HG03469 (cell line): Measurements from ENCODE around the gene DIP2A.

ENCODE experiments used
- ATAC-seq: cut with Tn5 transposase; IDR thresholded peaks from one replicate; pipeline ENCODE4 v1.9.1; 2021; ENCODE audit warnings: mild to moderate bottlenecking, moderate library complexity, moderate number of reproducible peaks; ENCODE audit not compliant: unreplicated experiment

DIP2A gene

DNA sequence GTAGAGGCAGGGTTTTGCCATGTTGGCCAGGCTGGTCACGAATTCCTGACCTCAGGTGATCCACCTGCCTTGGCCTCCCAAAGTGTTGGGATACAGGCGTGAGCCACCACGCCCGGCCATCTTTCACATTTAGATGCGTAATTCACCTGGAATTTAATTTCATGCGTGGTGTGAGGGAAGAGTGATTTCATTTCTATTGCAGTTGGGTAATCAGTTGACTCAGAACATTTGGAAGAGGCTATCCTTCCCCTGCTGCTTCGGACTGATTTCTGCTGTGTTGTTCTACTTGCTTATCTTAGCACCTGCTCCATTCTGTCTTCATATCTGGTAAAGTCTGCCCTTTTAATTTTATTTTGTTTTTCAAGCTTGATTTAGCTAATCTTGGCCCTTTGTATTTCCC is 19.1 kb downstream of the DIP2A start:
- ATAC-seq = no peak

DNA sequence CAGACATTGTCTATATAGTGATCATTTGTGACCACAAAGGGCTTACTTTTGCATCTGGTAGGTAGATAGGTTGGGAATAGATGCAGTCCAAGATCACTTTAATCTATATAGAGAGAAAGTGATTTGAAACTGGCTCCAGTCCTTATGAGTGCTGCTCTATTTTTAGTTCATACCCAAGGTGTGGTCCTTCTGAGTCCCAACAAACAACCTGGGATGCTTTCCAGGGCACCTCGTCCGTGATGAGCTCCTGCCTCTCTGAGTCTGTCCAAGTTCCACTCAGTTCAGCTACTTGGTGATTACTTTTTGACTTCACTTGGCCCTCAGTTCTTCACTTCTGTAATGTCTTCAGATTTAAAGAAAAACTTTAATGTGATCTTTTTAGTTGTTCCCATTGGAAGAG is 20.2 kb downstream of the DIP2A start:
- no peak for ATAC-seq

DNA sequence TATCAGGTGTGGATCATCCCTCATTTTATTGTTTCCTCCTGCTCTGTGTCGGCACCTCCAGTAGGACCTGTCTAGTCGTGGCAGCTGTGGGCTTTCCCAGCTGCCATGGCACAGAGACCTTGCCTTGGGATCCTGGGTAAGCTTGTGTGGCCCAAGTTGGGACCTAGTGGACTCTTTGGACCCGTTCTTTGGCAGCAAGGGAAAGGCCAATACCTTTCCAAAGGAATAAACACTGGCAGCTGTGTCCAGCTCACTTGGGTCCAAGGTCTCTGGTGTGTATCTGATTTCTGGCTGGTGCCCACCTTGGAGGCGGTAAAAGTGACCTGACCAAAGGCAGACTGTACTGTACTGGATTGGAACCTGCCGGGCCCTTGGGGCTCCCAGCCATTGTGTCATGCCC is 21.8 kb downstream of the DIP2A start:
- ATAC-seq = no peak

DNA sequence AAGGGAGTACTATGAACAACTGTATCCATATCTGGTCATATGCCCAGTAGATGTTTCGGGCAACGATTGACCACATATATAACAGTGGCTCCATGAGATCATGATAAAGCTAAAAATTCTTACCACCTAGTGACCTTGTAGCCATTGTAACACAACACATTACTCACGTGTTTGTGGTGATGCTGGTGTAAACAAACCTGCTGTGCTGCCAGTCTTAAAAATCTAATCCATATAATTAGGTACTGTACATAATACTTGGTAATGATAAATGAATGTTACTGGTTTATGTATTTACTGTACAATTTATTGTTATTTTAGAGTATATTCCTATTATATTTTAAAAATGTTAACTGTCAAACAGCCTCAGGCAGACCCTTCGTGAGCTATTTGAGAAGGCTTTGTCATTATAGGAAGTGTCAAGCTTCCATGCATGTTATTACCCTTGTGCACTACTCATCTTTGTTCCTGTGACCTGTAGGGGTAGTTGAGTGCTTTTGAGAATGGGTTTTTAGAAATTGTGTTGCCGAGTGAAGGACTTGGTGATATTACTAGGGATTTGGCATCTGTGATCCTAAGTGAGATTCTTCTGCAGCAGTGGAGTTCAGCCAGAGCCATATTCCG is 23.6 kb downstream of the DIP2A start:
- ATAC-seq = no peak

DNA sequence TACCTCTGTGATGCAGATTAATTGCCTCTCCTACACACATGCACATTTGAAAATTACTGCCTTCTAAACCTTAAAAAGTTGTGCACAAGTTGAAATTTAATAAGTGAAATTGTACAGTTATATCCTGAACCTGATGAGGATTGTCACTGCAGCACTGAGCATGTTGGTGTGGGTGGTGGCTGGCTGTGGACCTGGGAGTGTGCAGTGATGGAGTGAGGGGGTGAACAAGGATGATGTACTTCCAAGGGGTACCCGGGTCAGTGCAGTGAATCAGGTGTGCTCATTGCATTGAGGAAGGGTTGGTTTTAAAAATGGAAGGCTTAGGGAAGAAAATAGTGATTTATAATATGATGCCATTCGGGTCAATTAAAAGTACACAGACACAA is 24.1 kb downstream of the DIP2A start:
- ATAC-seq = no peak

DNA sequence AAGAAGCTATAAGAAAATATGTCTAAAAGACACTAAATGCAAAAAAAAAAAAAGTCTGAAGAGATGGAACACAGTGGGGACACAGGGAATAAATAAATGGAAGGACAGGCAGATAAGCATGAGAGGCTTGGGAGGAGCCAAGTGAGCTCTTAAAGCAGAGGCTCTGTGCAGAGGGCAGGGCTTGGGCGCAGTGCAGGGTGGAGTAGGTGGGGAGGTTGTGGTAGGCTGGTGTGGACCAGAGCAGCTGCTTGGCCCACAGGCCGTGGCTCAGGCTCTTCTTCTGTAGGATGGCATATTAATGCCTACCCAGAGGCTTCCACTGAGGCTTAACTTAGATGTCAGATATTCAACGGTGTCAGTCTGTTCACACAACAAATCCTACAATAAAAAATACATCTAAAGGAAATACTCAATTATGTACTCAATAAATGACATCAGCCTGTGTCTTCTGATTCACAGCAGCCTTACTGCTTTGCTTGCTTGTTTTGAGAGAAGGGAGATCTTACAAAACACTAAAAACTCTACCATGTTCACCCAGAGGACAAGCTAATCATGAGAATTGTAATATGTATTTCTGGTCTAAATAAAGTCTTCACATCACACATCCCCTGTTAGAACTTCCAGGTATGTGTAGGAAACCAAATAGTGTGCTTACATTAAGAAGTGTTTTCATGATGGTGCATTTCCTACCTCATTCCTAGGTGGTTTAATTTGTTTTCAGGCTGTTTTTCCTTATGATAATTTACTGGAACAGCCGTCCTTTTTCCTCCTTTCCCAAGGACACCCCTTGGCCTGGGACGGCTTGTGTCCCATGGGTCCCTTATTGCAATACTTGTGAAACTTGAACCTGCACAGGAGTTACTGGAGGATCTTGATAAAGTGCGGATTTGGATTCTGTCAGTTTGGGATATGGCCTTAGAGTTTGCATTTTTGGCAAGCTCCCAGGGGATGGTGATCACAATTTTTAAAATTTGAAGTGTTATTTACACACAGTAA is 24.9 kb downstream of the DIP2A start:
- no peak for ATAC-seq

DNA sequence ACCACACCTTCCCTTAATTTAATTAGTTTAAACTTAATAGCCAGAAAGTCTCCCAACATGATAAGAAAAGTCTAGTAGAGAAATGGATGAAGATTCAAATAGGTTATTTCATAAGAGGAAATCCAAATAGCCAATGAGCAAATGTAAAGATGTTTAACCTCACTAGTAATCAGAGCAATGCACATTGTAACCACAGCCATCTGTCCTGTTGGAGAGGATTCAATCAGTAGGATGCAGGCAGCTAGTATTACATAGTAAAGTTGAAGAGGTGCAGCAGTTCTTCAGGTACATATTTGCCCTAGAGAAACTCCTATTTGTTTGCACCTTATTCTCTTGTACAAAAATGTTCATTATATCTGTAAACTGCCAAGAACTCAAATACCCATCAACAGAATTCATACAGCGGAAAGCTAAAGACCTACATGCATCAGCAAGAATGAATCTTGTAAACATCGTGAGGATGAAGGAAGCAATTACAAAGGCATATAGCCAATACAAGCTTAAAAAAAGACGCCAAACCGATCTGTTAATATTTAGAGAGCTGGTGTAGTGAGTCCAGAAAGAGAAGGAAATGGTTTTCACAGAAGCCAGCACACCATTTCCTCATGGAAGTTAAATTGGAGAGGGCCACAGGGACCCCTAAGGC is 27.9 kb downstream of the DIP2A start:
- ATAC-seq = no peak

DNA sequence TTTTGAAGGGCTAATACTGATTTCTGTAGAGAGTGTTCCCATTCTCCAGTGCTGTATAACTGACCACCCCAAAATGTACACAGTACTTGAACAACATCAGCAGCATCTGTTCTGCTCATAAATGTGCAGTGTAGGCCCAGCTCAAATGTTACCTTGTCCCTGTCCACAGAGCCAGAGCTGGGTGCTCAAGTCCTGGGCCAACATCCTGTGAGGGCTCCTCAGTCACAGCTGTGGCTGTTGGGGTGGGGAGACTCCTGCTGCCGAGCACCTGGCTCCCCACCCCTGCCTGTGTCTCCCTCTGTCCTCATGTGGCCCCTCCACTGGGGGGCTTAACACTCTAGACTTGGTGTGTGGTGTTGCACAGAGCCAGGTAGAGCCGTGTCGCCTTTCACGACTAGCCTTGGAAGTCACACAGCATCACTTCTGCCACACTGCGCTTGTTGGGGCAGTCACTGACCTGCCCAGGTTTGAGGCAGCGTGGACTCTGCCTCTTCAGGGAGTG is 30.5 kb downstream of the DIP2A start:
- ATAC-seq = no peak

DNA sequence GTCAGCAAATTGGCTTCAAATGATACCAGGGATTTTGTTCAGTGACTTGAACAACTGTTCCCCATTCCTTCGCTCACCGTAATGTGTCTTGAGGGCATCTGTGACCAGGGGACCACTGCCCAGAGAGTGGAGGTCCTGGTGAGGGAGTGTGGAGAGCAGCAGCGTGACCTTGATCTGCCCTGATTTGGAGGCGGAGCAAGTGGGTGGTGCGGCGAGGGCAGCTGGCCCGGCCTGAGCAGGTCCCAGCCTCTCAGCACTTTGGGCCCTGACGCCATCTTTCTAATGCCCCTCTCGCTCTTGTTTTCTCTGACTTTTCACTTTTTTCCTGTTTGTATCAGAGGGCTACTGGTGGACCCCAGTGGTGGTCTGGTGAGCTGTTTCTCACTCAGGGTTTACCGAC is 31.1 kb downstream of the DIP2A start:
- no peak for ATAC-seq

DNA sequence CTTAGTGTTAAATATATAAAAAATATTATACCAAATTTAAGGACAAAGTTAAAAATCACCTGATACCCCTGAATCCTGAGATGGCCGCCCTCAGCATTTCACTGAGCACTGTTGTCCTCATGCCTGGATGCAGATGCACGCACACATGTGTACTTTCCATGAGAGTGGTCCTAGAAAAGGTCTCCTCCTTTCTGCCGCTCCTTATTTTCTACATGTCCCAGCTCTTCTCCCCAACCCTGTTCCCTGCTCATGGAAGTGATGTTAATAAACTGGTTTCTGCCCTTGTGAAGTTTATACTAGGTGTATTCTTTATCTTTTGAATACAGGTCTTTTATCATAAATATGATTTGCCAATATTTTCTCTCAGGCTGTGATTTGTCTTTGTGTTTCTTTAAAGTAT is 32.9 kb downstream of the DIP2A start:
- ATAC-seq = no peak

DNA sequence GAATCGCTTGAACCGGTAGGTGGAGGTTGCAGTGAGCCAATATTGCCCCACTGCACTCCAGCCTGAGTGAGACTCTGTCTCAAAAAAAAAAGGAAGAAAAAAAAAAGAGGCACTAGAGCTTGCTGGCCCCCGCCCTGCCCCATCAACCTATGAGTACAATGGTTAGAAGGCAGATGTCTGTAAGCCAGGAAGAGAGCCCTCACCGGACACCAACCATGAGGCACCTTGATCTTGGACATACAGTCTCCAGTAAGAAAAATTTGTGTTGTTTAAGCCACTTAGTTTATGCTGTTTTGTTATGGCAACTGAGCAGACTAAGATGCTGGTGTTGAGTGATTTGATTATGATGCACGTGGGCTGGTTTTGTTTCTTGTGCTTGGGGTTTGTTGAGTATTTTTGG is 34.2 kb downstream of the DIP2A start:
- ATAC-seq = no peak

DNA sequence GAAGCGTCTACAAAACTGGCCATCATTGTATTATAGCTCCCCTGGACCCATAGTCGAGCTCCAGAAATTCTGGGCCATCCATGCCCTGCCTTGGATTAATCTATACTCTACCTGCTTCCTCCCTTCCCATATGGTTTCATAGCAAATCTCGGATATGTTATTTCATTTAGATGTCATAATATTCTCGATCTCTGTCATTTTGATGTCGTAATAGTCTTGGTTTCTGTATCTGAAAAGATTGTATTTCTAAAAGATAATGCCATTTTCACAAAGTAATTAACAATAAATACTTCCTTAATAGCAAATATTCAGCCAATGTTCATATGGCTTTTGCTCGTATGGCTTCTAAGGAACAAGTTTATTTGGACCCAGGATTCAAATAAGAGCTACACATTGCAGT is 35.1 kb downstream of the DIP2A start:
- ATAC-seq = no peak

DNA sequence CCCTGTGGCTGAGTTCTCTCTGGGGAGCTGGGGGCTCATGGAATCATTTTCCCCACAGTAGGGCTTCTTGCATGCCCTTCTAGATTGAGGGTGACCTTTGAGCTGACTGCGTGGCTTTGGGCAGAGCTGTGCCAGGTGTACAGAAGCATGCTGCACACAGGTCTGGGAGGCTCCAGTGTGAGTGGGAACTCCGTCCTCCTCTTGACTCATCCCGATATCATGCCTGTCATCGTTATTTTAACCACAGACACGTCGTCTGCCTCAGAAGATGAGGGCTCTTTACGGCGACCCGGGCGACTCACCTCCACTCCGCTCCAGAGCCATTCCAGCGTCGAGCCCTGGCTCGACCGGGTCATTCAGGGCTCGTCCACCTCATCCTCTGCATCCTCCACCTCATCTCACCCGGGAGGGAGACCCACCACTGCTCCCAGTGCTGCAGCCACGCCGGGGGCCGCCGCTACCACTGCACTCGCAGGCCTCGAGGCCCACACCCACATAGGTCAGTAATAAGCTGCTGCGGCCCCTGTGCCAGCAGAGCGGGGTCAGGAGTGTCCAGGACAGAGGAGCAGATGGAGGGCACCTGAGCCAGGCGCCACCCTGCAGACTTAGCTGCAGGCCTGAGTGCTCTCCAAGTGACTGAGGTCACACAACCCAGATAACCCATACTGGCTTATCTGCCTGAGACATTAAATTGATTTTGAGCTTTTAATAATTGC is 39.8 kb downstream of the DIP2A start:
- no peak for ATAC-seq

DNA sequence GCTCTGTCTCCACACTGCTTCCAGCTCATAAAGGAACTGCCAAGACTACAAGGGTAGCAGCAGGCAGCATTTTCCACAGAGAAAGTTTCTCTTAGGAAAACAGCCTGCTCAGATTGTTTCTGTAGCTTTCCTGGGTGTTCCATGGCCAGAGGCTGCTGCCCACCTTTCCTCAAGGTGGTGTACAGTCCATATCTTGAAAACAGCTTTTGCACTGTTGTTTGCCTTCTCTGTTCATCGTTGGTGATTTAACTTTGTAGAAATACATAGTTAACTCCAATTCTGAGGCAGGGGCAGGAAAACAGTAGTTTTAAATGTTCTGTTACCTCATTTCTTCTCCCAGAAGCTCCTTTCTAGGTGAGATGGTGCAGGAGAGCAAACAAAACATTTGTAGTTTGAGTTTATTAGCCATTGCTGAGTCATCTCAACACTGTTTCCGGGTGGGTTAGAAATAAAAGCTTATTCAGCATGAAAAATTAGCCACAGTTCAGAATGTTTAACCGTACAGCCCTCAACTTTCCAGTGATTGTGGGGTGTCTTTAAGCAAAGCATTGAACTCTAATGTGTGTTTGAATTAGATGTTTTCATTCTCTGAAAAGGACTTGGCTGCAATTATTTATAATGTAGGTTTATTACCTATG is 41.7 kb downstream of the DIP2A start:
- ATAC-seq = no peak

DNA sequence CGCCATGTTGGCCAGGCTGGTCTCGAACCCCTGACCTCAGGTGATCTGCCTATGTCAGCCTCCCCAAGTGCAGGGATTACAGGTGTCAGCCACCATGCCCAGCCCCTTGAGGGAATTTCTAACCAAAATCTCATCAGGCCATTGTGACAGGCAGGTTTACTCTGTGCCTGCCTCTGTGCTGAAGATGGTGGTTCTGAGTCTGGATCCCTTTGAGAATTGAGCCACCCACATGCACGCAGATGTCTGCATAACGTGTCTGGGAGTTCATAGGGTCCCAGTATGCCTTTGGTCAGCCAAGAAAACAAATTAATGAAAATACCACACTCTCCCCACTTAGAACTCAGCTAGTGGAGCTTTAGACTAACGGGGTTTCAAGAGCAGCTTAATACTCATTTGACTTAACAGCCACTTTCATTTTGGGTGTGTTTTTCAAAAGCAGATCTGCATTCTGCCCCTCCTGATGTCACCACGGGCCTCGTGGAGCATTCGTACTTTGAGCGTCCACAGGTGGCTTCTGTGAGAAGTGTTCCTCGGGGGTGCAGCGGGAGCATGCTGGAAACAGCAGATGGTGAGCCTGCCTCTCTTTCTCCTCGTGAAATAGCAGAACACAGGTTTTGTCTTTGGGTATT is 45.3 kb downstream of the DIP2A start:
- no peak for ATAC-seq

DNA sequence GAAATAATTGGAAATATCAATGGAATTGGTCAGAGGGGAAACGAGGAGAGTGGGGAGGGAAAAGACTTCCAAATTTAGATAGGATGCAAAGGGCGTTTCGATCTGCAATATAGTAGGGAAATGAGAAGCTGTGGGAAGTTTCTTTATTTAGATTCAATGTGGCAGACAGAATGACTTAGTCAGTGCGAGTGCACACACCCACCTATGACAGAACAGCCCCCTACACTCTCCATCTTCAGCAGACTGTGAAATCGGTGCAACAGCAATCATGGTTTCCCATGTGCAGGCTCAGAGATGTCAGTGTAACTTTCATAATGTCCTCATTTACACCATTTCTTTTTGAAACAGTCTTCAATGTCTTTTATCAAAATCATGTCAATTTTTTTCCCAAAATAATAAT is 46.0 kb downstream of the DIP2A start:
- no peak for ATAC-seq

DNA sequence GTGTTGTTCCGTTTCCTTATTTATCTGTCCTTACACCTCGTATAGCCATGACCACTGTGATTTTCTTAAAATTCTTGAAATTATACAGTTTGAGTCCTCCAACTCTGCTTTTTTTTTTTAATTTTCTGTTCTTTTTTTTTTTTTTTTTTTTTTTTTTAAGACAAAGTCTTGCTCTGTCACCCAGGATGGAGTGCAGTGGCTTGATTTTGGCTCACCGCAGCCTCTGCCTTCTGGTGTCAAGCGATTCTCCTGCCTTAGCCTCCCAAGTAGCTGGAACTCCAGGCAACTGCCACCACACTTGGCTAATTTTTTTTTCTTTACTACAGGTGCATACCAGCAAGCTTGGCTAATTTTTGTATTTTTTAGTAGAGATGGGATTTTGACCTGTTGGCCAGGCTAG is 48.9 kb downstream of the DIP2A start:
- no peak for ATAC-seq

DNA sequence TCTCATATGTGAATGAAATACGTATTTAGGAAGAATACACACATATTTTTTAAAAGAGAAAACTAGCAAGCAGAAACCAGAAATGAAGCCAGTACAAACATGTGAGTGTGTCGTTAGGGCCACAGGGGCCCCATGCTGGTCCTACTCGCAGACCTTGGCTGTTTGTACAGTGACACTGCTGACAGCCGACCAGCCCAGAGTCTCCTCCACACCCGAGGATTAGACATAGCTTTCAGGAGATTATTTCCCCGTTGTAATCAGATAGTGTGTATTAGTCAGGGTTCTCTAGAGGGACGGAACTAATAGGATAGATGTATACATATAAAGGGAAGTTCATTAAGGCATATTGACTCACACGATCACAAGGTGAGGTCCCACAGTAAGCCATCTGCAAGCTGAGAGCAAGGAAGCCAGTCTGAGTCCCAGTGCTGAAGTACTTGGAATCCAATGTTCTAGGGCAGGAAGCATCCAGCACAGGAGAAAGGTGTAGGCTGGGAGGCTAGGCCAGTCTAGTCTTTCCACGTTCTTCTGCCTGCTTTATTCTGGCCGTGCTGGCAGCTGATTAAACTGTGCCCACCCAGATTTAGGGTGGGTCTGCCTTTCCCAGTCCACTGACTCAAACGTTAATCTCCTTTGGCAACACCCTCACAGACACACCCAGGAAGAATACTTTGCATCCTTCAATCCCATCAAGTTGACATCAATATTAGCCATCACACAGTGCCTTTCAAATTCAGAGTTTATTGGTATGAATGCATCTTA is 51.2 kb downstream of the DIP2A start:
- no peak for ATAC-seq

DNA sequence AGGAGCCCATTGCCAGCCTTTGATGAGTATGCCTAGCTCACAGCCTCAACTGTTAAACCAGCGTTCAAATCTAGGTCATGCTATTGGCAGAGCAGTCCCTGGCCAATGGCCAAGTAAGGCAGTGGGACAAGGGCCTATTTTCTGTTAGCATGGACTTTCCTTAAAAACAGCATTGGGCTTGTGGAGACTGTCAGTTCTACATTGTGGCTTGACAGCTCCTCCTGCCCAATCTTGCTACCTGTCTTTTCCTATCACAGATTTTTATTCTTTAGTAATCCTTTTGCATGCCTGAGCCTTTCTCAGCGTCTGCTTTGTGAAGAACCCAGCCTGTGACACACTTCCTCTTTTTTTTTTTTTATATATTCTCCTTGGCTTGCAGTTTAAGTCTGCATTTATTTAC is 56.4 kb downstream of the DIP2A start:
- no peak for ATAC-seq
